Endodermal cell (in vitro differentiated cells): ENCODE data around the gene RPTOR. TPM values are rescaled to one million over a fixed set of nuclear protein-coding genes. Genes with fewer than 3 reads are reported as not detected.

ENCODE experiments used
- DNase-seq: peaks from one replicate; pipeline ENCODE4 v3.0.0-alpha.2; 2017
- H3K27ac ChIP-seq: 2 replicates; pipeline ENCODE4 v1.5.1; 2013; ENCODE audit warnings: mild to moderate bottlenecking, low read depth, low read length, moderate library complexity
- H3K27me3 ChIP-seq: 2 replicates; pipeline ENCODE4 v1.6.1; 2013; ENCODE audit warnings: mild to moderate bottlenecking, low read length, moderate library complexity; ENCODE audit not compliant: insufficient read depth, control insufficient read depth, poor library complexity, severe bottlenecking
- H3K36me3 ChIP-seq: 2 replicates; pipeline ENCODE4 v1.7.0; 2013; ENCODE audit warnings: mild to moderate bottlenecking, low read length, moderate library complexity; ENCODE audit not compliant: control insufficient read depth, insufficient read depth
- H3K4me1 ChIP-seq: one replicate; pipeline ENCODE4 v1.7.0; 2013; ENCODE audit warnings: low read length; ENCODE audit not compliant: control insufficient read depth, insufficient read depth
- H3K4me3 ChIP-seq: 2 replicates; pipeline ENCODE4 v1.5.1; 2013; ENCODE audit warnings: mild to moderate bottlenecking, low read length, moderate library complexity
- H3K9ac ChIP-seq: 2 replicates; pipeline ENCODE4 v1.6.1; 2013; ENCODE audit warnings: mild to moderate bottlenecking, low read length, moderate library complexity; ENCODE audit not compliant: poor library complexity, severe bottlenecking; ENCODE audit errors: extremely low read depth
- H3K9me3 ChIP-seq: 2 replicates; pipeline ENCODE4 v1.6.1; 2013; ENCODE audit warnings: mild to moderate bottlenecking, low read length, moderate library complexity; ENCODE audit not compliant: control insufficient read depth
- H3K27ac Mint-ChIP-seq: 2 replicates; pipeline ENCODE4 v1.8.0; 2020; ENCODE audit warnings: mixed read lengths
- H3K27me3 Mint-ChIP-seq: 2 replicates; pipeline ENCODE4 v1.8.0; 2021; ENCODE audit warnings: mild to moderate bottlenecking, mixed read lengths; ENCODE audit not compliant: insufficient read depth
- H3K36me3 Mint-ChIP-seq: 2 replicates; pipeline ENCODE4 v1.8.0; 2020; ENCODE audit warnings: low read depth, mixed read lengths
- H3K4me1 Mint-ChIP-seq: 2 replicates; pipeline ENCODE4 v1.8.0; 2020; ENCODE audit warnings: mixed read lengths
- H3K4me3 Mint-ChIP-seq: 2 replicates; pipeline ENCODE4 v1.8.0; 2020; ENCODE audit warnings: mild to moderate bottlenecking, moderate library complexity, mixed read lengths
- H3K9me3 Mint-ChIP-seq: 2 replicates; pipeline ENCODE4 v1.8.0; 2020; ENCODE audit warnings: mild to moderate bottlenecking, mixed read lengths
- WGBS, 2 experiments: methylation state at CpG; one replicate each; pipeline versions ENCODE4 v1.1.5 to v1.1.7; 2013; ENCODE audit warnings: missing lambda C conversion rate in 2 of 2, mixed read lengths in 1 of 2; ENCODE audit not compliant: insufficient coverage in 1 of 2, insufficient read length in 1 of 2; 5-methylcytosine and 5-hydroxymethylcytosine counted together
- total RNA-seq, 2 donors: library from RNA; stranded (reverse); fragmentation: NEBNext Ultra II Directional in 1 of 2; extraction: Animal tissue kit (Norgen Biotek cat#: 25700) in 1 of 2; gene quantifications; 2 replicates in 1 of 2; 3 replicates in 1 of 2; pipeline ENCODE4 v1.2.1, GENCODE V29; 2021
- TF ChIP-seq, protein P1 (sequence below): fragments of 200-600 bp; sonication (generic); conservative IDR thresholded peaks from 2 replicates; pipeline ENCODE4 v1.5.0; 2021; ENCODE audit warnings: antibody characterized with exemption, mild to moderate bottlenecking

Gene RPTOR
- total RNA-seq, 2 donors from 2014 or later: 45.1 to 53.4 TPM

DNA sequence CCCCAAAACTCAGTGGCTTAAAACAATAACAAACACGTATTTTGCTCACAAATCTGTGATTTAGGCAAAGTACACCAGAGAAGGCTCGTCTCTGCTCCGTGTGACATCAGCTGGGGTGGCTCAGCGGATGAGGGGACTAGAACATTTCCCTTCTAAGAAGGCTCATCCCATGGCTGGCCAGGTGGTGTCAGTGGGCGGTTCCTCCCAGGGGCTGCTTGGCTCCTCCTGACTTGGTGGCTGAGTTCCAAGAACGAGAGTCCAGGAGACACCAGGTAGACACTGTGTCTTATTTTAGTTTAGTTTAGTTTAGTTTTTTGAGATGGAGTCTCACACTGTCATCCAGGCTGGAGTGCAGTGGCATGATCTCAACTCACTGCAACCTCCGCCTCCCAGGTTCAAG is 441.4 kb downstream of the RPTOR start:
- no peaks in the 10 kb centered on the region for H3K4me1 Mint-ChIP-seq
- no peak overlapping the region for H3K4me3 ChIP-seq
- WGBS, 2 experiments: 93 to 95% methylated on average over 6 to 7 of the region's 7 CpGs

DNA sequence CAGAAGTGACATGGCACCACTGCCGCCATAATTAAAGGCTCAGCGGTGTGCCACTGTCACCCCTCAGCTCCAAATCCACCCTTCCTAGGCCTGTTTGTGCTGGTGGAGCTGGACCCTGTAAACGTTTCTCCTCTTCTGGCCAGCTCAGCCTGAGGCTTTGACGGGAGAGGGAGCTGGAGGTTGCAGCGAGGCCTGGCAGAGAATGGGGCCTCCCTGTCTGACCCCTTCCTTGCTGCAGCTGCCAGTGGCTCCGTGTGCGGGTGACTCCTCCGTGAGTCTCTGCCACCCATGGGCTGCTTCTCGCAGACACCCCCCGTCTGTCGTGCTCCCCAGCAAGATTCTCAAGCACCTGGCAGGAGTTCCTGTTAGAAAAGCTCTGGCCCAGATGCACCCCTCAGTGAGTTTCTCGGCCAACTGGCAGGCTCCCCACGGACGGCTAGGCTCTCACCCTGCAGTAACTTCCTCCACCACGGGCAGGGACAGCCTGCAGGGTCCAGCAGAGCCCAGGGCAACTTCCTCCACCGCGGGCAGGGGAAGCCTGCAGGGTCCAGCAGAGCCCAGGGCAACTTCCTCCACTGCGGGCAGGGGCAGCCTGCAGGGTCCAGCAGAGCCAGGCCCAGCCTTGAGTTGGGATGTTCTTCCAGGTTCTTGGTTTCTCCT is 442.3 kb downstream of the RPTOR start:
- Mint-ChIP-seq H3K4me1 (no peaks in the 10 kb centered on the region), H3K36me3 (no peaks in the 10 kb centered on the region), H3K9me3 (no peaks in the 10 kb centered on the region), H3K4me3 (no peak overlapping the region), H3K27ac (no peak overlapping the region), H3K27me3 (peaks cover 15% of the 10 kb centered on the region)
- WGBS, 2 experiments: 90 to 94% methylated on average over 15 to 18 of the region's 18 CpGs
- H3K4me3 ChIP-seq: no peak overlapping the region
- H3K9me3 ChIP-seq: no peaks in the 10 kb centered on the region
- peak; percentile 47 for DNase-seq
- no peaks in the 10 kb centered on the region for H3K36me3 ChIP-seq
- H3K9ac ChIP-seq: no peak overlapping the region
- TF ChIP-seq, protein P1, sequence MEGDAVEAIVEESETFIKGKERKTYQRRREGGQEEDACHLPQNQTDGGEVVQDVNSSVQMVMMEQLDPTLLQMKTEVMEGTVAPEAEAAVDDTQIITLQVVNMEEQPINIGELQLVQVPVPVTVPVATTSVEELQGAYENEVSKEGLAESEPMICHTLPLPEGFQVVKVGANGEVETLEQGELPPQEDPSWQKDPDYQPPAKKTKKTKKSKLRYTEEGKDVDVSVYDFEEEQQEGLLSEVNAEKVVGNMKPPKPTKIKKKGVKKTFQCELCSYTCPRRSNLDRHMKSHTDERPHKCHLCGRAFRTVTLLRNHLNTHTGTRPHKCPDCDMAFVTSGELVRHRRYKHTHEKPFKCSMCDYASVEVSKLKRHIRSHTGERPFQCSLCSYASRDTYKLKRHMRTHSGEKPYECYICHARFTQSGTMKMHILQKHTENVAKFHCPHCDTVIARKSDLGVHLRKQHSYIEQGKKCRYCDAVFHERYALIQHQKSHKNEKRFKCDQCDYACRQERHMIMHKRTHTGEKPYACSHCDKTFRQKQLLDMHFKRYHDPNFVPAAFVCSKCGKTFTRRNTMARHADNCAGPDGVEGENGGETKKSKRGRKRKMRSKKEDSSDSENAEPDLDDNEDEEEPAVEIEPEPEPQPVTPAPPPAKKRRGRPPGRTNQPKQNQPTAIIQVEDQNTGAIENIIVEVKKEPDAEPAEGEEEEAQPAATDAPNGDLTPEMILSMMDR: no peak
- H3K27me3 ChIP-seq: peaks cover 4% of the 10 kb centered on the region
- H3K4me1 ChIP-seq: peaks cover 5% of the 10 kb centered on the region
- no peak overlapping the region for H3K27ac ChIP-seq

More for the DNA sequence above, 441.4 kb downstream of the RPTOR start:
- TF ChIP-seq, protein P1: no peak
- H3K4me3 Mint-ChIP-seq: no peak overlapping the region
- peaks cover 8% of the 10 kb centered on the region for H3K27me3 ChIP-seq
- H3K27ac Mint-ChIP-seq: no peak overlapping the region
- H3K27ac ChIP-seq: no peak overlapping the region
- no peak overlapping the region for H3K9ac ChIP-seq
- no peaks in the 10 kb centered on the region for H3K36me3 ChIP-seq
- H3K4me1 ChIP-seq: peaks cover 5% of the 10 kb centered on the region
- DNase-seq: no peak
- H3K36me3 Mint-ChIP-seq: no peaks in the 10 kb centered on the region
- H3K9me3 Mint-ChIP-seq: no peaks in the 10 kb centered on the region
- H3K27me3 Mint-ChIP-seq: peaks cover 19% of the 10 kb centered on the region
- no peaks in the 10 kb centered on the region for H3K9me3 ChIP-seq

DNA sequence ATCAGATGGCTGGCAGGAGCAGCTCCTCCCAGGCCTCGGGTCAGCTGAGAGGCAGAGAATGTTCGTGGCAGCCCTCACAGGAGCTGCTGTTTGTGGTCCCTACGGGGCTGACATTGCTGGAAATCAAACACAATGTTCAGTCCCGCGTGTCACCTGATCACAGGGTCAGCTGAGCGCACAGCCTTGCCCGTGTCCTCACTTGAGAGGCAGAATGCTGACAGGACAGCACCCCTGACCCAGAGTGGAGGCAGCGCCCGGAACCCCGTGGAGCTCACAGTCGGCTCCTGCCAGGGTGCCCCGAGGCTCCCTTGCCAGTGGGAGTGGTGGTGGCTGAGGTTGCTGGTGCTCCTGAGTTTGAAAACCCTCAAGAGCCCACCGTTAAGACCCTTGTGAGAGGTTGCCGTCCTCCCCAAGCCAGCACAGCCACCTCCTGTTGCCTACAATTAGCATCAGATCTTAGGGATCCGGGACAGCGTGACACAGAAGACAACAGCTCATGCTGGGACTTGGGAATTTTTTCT is 443.4 kb downstream of the RPTOR start:
- no peak overlapping the region for H3K27ac ChIP-seq
- TF ChIP-seq, protein P1: no peak
- Mint-ChIP-seq H3K27me3 (peaks cover 6% of the 10 kb centered on the region), H3K4me1 (peaks cover 4% of the 10 kb centered on the region), H3K36me3 (no peaks in the 10 kb centered on the region), H3K4me3 (no peak overlapping the region), H3K9me3 (no peaks in the 10 kb centered on the region), H3K27ac (no peak overlapping the region)
- H3K36me3 ChIP-seq: no peaks in the 10 kb centered on the region
- H3K9me3 ChIP-seq: no peaks in the 10 kb centered on the region
- no peaks in the 10 kb centered on the region for H3K27me3 ChIP-seq
- DNase-seq: peak; percentile 65
- no peak overlapping the region for H3K4me3 ChIP-seq
- WGBS, 2 experiments: 78 to 85% methylated on average over 7 to 16 of the region's 16 CpGs
- no peak overlapping the region for H3K9ac ChIP-seq
- peaks cover 5% of the 10 kb centered on the region for H3K4me1 ChIP-seq
